ENCODE results near the gene TRIM38.
A peak's percentile ranks its signal among the peaks of the same experiment; 100 is the strongest.
"Not testable (repeated sequence)": the region's sequence is repeated elsewhere in the genome, so short reads cannot be mapped to it uniquely, and the experiment has no call there.

Gene TRIM38

DNA sequence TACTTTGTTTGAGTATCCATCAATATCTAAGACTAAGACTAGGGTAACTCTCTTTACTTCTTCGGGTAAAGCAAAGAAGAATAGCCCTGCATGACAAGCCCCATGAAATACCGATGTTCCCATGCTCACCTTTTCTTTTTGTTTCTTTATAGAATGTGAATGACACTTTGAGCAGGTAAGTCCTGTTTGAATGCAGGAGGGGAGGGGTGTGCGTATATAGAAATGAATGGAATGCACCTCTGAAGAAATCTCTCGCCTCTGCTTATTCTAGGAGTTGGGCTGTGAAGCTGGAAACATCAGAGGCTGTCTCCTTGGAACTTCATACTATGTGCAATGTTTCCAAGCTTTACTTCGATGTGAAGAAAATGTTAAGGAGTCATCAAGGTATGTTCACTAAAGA lies 10.3 kb downstream of the TRIM38 start:
- no peak for DNase-seq

DNA sequence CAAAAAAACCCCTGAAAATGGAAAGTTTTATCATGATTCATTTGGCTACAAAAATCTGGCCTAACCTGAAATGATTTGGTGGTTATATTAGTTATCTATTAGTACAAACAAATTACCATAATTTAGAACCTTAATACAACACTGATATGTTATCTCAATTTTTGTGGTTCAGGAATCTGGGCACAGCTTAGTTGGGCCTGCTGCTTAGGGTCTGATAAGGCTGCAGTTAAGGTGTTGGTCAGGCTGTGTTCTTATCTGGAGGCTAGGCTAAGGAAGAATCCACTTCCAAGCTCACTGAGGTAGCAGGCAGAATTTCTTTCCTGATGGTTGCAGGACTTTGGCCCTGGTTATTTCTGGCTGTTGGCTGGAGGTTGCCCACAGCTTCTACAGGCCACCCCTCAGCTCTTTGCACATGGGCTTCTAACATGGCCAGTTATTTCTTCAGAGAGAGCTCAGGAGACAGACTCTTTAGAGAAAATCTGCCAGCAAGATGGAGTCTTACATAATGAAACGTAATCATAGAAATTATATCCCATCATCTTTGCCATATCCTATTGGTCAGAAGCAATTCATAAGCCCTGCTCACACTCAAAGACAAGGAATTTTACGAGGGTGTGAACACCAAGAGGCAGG lies 11.4 kb downstream of the TRIM38 start:
- DNase-seq, result no peak

DNA sequence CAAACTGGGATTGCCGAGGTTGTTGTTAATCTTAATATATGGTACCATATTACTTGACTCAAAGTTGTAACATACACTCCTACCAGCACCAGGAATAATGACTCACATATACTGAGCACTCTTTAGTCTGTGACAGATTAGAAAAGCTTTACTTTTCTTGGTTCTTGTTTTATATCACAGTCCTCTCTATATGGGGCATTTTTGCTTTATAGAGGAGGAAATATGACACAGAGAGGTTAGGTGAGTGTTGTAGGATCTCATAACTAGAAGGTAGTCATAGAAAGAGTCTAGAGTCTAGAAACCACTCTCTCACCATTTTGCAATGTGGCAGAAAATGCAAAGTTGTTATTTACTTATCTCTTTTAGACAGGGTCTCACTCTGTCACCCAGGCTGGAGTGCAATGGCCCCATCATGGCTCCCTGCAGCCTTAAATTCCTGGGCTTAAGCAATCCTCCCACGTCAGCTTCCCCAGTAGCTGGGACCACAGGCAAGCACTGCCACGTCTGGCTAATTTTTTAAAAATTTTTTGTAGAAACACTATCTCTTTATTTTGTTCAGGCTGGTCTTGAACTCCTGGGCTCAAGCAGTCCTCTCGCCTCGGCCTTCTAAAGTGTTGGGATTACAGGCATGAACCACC lies 13.4 kb downstream of the TRIM38 start:
- DNase-seq, result no peak

DNA sequence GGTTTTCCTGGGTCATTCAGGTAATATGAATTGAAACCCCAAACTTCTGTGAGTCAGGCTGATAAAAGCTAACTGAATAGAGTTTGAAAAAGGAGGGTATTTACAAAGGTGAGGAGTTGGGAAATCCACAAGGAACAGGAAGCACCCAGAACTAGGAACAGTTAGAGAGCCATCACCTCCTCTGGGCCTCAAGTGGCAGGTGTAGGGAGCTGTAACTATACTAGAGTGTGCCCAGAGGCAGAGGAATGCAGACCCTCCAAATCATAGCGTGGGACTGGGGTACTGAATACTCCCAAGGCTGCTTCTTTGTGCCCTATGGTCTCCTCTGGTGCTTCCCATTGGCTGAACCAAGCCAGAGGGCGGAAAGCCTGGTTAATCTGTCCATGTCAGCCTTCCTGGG lies 18.3 kb downstream of the TRIM38 start:
- DNase-seq, result no peak

DNA sequence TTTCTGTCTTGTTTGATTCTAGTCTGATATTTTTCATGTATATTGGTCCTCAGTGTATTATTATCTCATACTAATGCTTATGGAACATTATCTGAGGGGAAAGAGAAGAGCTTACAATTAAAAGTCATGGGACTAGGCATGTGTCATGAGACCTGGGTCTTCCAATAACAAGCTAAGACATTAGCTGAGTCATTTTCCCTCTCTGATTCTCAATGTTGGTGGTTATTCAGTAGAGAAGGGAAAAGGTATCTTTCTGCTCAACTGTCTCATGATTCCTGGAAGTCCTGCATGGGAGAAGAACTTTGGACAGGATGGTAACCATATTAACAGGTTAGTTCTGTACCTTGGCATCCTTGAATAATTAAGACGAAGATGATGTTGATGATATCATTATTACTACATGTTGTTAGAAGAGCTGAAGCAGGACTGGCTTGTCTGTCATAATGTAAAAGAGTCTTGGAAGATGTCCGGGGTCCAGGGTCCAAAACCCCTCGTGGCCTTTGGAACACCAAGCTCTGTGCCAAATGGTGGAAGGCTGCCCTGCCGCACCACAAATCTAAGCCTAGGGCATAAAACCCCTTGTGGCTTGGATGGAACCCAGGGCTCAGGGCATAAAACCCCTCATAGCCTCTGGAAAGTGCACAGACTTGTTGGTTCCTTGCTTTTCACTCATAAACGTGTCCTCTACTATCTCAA lies 19.1 kb downstream of the TRIM38 start:
- peak; percentile 16 to 50 (median 37) for DNase-seq

DNA sequence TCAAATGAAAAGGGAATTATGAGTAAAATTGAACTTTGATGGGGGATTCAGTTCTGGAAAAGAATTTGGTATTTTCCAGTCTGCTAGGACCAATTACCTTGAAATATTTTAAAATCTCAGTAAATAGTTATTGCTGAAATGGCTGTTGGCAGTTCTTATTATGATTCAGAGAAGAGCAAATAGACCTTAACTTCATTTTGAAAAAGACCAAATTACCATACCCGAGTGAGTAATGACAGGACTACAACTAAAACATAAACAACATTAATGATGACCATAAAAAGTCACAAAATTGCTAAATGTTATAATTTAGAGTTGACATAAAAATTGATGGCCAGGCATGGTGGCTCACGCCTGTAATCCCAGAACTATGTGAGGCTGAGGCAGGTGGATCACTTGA lies 21.7 kb downstream of the TRIM38 start:
- no peak for DNase-seq

DNA sequence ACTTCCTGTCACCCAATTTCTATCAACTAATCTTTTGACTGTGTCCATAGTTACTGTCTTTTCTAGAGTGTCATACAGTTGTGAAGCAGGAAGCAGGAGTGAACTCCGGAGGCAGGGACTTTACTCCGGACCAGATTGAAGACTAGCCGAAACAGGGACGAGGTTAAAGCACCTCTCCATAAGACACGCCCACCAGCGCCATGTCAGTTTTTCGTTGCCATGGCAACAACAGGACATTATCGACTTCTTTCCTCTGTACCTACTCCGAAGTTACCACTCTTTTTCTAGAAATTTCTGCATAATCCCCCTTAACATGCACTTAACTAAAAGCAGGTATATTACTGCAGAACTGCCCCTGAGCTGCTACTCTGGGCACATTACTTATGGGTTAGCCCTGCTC lies 25.2 kb downstream of the TRIM38 start:
- DNase-seq, result no peak

DNA sequence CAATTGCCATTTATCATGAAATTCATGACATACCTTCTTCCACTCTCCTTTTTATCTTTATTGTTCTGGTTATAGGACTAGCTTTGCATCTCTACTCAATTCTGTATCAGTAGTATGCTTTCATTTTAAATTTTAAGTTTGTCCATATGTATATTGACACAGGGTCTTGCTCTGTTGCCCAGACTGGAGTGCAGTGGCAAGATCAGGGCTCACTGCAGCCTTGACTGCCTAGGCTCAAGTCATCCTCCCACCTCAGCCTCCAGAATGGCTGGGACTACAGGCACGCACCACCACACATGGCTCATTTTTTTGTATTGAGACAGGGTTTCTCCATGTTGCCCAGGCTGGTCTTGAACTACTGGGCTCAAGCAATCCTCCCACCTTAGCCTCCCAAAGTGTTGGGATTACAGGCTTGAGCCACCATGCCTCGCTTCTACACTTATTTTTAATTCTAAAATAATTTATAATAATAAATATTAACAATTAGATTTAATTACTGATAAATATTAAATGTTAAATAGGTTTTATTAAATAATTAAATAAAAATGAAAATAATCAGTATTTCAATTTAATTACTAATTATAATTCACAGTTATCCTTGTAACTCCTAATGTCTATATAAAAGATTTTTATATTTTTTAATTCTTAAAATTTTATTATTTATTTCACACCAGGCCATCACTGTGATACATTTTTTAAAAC lies 27.7 kb downstream of the TRIM38 start:
- no peak for DNase-seq

DNA sequence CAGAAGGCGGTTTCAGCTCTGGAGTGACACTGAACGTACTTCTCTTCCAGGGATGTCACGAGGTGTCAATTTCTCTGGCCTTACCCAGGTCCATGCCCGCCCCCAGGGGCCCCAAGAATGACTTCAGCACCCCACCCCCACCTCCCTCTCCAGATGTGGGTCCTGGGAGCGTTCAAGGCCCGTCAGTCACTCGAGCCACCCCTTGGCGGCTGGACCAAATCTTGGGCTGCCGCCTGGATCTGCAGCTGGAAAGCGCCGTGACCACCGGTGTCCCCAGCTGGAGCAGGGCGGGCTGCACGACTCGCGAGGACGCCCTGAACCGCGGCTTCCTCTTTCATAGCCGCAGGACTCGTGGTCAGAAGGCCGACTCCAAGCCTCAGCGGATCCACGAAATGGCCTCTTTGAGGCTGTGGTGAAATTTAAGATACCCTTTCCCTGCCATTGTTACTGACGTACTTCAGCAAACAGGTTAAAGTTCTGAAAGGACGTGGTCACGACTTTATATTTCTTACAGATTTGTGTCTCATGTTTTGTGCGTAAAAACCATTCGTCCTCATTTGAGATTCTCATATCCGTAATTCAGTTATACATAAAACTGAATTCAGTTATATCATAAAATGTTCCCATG lies 29.3 kb downstream of the TRIM38 start:
- peak; percentile 84 to 89 (median 89) for DNase-seq

DNA sequence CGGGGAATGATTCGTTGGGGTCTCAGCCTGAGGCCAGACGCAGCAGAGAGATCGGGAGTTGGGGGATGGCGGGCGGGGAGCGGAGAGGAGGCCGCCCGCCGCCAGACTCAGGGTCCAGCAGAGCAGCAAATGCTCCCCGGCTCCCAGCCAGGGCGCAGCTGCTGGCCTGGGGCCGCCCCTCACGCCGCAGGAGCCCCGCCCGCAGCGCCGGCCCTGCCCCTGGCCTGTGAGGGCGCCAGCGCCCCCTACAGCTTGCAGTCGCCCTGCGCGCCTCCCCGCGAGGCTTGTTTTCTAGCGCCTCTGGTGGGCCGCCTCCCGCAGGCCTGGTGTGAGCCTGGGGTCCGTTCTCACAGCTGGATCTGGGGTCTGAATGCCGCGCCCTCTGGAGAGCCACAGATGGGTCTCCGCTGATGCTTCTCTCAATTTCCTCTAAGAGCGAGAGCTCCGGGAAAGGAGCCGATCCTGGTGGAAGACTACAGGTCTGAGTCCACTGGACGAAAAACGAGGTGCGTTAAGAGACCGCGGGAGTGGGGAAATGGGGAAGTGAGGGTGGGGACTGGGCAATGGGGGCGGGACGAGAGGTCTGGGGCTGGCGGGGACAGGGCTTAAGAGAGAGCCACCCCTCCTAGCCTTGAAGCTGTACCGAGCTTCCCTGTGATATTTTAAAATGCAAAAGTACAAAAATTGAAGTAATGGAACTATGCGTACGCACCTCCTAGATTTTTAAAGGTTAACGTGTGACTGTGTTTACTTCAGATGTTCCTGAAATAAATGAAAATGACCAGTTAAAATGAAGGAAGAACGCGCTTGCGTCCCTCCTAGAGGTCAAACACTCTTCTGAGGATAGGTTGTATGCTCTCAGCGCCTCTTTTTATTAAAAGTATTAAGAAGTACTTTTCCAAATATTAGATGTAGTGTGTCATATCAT lies 30.1 kb downstream of the TRIM38 start:
- DNase-seq, result peak; percentile 95 to 98 (median 97)

DNA sequence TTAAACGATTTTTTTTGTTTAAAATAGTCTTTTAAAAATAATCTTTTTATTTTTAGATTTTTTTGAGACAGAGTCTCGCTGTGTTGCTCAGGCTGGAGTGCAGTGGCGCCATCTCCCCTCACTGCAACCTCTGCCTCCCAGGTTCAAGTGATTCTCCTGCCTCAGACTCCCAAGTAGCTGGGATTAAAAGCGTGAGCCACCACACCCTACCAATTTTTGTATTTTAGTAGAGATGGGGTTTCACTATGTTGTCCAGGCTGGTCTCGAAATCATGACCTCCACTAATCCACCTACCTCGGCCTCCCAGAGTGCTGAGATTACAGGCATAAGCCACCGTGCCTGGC lies 30.7 kb downstream of the TRIM38 start:
- not testable (repeated sequence) for DNase-seq

DNA sequence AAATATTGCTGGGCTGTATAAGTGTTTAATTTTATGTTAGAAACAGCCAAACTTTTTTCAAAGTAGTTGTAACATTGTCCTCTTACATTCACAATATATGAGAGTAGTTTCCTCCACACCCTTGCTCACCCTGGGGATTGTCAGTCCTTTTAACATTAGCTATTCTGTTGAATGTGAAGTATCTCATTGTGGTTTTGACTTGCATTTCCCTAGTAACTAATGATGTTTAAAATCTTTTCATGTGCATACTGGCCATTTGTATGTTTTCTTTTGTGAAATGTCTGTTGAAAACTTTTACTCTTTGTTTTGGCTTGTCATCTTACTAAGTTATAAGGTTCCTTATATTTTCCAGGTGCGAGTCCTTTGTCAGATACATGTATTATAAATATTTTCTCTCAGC lies 32.9 kb downstream of the TRIM38 start:
- no peak for DNase-seq

DNA sequence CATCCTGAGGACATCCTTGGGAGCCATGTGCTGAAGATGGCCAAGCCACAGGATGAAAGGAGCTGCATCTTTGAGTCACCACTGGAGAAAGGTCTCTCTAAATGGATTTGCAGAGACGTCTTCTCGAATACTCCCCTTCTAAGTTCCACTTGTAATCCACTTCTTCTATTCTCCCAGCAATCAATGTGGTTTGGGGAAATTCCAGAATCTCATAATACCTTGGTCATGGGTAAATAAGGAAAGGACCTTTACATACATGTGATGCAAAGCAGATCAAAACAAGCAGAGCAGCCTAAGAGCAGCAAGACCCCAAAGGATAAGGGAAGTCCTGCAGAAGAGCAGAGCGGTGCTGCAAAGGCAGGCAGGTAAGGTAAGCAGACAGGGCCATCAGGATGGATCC lies 35.3 kb downstream of the TRIM38 start:
- peak; percentile 62 to 79 (median 78) for DNase-seq

DNA sequence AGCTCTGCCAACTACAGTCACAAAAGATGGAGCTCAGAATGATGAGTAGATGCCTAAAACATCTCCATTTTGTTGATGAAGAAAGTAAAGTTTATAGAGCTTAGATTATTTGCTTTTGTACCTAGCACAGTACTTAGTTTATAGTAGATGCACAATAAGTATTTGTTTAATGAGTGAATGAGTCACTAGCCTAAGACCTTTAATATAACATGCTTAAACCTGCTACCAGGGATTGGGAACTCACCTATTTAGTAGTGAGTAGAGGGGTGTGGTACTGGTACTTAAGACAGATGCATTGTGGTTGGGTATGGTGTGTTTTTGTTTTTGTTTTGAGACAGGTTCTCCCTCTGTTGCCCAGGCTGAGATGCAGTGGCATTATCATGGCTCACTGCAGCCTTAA lies 35.8 kb downstream of the TRIM38 start:
- DNase-seq, result no peak

DNA sequence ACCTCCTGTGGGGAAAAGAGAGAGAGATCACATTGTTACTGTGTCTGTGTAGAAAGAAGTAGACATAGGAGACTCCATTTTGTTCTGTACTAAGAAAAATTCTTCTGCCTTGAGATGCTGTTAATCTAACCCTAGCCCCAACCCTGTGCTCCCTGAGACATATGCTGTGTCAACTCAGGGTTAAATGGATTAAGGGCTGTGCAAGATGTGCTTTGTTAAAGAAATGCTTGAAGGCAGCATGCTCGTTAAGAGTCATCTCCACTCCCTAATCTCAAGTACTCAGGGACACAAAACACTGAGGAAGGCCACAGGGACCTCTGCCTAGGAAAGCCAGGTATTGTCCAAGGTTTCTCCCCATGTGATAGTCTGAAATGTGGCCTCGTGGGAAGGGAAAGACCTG lies 36.6 kb downstream of the TRIM38 start:
- not testable (repeated sequence) for DNase-seq

DNA sequence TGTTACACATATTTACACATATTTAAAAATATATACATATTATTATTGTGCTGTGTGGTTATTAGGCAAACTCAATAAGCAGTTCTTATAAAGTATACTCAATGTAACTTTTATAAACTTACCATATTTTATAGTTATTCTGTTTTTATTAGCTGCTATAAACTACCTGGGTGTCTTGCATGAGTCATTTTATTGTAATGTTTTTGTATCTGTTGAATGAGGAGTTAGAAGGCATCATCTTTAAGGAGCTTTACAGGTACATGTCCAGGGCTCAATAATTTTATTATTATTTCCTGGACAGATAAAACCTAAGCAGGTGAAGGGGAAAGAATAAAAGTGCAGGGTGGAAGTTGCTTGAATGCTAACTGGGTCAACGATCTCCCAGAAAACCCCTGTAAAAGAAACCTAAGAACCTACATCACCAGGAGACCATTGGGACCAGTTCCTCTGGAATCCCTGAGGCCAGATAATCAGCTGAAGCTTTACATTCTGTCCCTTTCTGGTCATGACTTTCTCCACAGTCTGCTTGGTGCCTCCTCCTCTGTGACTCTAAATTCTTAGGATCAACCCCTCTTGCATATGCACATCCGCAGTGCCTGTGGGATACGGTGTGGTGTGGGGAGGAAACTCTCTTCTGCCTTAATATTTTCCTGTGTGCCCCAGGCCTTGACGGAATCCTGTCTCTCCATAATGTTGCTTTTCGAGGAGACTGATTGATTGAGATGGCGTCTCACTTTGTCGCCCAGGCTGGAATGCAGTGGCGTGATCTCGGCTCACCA lies 38.0 kb downstream of the TRIM38 start:
- no peak for DNase-seq

DNA sequence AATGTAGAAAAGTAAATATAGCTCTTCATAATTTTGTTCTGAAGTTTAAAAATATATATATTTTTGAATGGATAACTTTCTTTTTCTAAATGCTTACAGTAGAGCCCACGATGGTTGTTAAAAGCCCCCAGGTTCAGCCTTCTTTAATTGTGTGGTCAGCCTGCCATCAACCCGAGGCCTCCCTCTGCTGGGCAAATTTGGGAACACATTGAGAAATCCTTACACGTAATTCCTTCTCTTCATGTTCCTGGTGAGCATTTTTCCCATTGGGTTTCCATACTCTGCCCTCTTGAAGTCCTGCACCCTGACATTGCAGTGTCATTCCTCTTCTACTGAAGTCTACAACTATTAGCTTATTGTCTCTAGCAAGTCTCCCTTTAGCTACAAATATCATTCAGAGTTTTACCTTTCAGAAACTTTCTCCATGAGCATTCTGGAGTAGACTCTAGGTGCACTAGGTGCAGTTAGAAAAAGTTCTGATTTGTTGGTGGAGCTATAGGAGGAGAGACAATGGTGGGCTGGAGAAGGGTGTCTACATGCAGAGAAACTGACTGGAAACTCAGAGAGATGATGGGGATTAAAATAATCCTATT lies 40.6 kb downstream of the TRIM38 start:
- DNase-seq, result peak; percentile 64 to 73 (median 72)

DNA sequence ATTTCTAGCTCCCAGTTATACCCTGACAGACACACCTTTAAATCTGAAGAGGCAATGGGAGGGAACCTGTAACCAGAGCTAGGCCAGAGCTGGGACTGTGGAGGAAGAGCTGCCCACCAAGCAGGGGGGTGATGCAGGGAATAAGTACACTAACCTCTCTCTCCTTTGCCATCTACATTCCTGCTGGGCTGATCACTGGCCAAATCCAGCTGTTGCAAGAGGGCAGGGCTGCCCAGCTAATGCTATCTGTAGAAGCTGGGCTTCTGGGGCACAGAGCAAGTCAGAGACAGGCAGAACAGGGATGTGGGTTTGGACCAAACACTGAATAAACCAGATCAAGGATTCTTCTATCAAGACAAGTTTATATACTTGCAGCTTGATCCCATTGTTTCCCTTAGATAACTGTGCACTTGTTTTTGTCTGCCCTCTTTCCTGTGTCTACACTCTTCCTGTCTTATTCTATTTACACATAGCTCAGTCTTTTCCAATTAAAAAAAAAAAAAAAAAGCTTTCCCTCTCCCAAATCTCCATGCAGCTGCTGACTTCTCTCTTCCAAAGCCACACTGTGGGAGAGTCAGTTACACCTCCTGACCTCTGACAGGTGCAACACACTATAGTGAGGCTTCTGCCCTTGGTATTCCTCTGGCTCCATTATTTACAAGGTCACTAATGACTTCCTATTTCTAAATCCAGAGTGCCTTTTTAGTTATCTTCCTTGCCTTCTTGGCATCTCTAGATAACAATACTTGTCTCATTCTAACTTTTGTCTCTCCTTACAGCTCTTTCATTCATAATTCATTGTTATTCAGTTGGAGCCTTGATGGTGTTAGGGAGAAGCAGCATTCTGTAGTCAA lies 43.7 kb downstream of the TRIM38 start:
- no peak for DNase-seq

DNA sequence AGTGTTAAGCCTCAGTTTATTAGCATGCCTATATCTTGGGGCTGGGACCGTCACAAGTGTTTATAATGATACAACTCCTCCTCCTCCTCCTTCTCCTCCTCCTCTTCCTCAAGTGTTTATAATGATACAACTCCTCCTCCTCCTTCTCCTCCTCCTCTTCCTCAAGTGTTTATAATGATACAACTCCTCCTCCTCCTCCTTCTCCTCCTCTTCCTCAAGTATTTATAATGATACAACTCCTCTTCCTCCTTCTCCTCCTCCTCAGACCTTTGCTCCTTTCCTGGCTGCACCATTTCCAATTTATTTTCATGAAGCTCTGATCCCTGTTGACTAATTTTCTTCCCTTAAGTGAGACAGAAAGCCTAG lies 44.3 kb downstream of the TRIM38 start:
- DNase-seq, result not testable (repeated sequence)

DNA sequence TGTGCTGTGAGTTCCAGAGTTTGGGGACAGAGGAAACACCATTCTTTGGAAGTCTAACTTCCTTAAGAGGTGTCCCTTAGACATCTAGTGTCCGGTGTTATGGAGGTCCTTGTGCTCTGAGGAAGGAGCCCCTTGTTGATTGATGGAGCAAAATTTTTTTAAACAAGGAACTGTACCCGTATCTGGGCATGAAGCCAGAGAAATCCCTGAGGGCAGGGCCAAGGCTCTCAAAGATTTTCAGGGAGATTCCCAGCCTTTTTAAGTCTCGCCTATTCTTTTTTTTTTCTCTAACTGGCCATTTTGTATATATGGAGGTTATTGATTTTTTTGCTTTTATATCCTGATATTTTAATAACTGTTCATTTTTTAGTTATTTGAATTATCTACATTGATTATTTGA lies 45.9 kb downstream of the TRIM38 start:
- DNase-seq, result peak; percentile 52 to 57 (median 54)
